HepG2 (cell line): ENCODE measurements around the gene PLBD2. TPM values are rescaled to one million over a fixed set of nuclear protein-coding genes. Genes with fewer than 3 reads are reported as not detected.
A peak's percentile ranks its signal among the peaks of the same experiment; 100 is the strongest.

Source experiments
- ARHGAP35 ChIP-seq: sonication (generic); formaldehyde crosslinking; IDR thresholded peaks from 2 replicates; pipeline ENCODE4 v1.9.0; 2022; ENCODE audit warnings: mild to moderate bottlenecking, inconsistent platforms, moderate library complexity, missing genetic modification reagents, borderline replicate concordance
- BORCS8-MEF2B ChIP-seq: sonication (generic); formaldehyde crosslinking; IDR thresholded peaks from 2 replicates; pipeline ENCODE4 v1.8.0; 2022; ENCODE audit warnings: mild to moderate bottlenecking, missing genetic modification reagents
- CREB3 ChIP-seq: sonication (generic); formaldehyde crosslinking; IDR thresholded peaks from 2 replicates; pipeline ENCODE4 v1.5.0; 2020; ENCODE audit warnings: missing genetic modification reagents
- DPF2 ChIP-seq: sonication (generic); formaldehyde crosslinking; IDR thresholded peaks from 2 replicates; pipeline ENCODE4 v1.4.0; 2020; ENCODE audit warnings: mild to moderate bottlenecking, low read depth, missing genetic modification reagents, borderline replicate concordance
- FOXC1 ChIP-seq: sonication (generic); formaldehyde crosslinking; IDR thresholded peaks from 2 replicates; pipeline ENCODE4 v1.8.0; 2022; ENCODE audit warnings: mild to moderate bottlenecking, missing genetic modification reagents, borderline replicate concordance
- FOXJ3 ChIP-seq: sonication (generic); formaldehyde crosslinking; IDR thresholded peaks from 2 replicates; pipeline ENCODE4 v1.4.0; 2020; ENCODE audit warnings: missing genetic modification reagents, mild to moderate bottlenecking, borderline replicate concordance
- HOXA3 ChIP-seq: sonication (generic); formaldehyde crosslinking; IDR thresholded peaks from 2 replicates; pipeline ENCODE4 v1.5.0; 2020; ENCODE audit warnings: missing genetic modification reagents
- MAZ ChIP-seq, 2 experiments: sonication (generic) in 1 of 2; formaldehyde crosslinking in 1 of 2; IDR thresholded peaks; 2 replicates each; pipeline versions ENCODE4 v1.5.0 to v1.6.1; 2012 to 2020; ENCODE audit warnings: low read depth in 2 of 2, mild to moderate bottlenecking in 2 of 2, borderline replicate concordance in 1 of 2, improper control_type of control experiment in 1 of 2, low read length in 1 of 2, missing genetic modification reagents in 1 of 2, moderate library complexity in 1 of 2
- MED13 ChIP-seq: sonication (generic); formaldehyde crosslinking; IDR thresholded peaks from 2 replicates; pipeline ENCODE4 v1.5.0; 2020; ENCODE audit warnings: missing genetic modification reagents
- NCOR1 ChIP-seq: fragments of 200-600 bp; sonication (generic); IDR thresholded peaks from 2 replicates; pipeline ENCODE4 v1.7.0; 2017; ENCODE audit warnings: antibody characterized with exemption, low read length, borderline replicate concordance
- NR2C2 ChIP-seq: sonication (generic); formaldehyde crosslinking; IDR thresholded peaks from 2 replicates; pipeline ENCODE4 v1.4.0; 2020; ENCODE audit warnings: missing genetic modification reagents, mild to moderate bottlenecking, moderate library complexity, borderline replicate concordance
- PHF21A ChIP-seq: sonication (generic); formaldehyde crosslinking; IDR thresholded peaks from 2 replicates; pipeline ENCODE4 v1.5.0; 2020; ENCODE audit warnings: mild to moderate bottlenecking, missing genetic modification reagents
- PRDM4 ChIP-seq: sonication (generic); formaldehyde crosslinking; IDR thresholded peaks from 2 replicates; pipeline ENCODE4 v1.9.0; 2021; ENCODE audit warnings: missing genetic modification reagents, borderline replicate concordance
- RBM22 ChIP-seq: fragments of 200-400 bp; formaldehyde crosslinking; optimal IDR thresholded peaks from 2 replicates; pipeline ENCODE3; 2017; ENCODE audit warnings: mild to moderate bottlenecking, low read length, moderate library complexity
- SALL1 ChIP-seq: sonication (generic); formaldehyde crosslinking; IDR thresholded peaks from 2 replicates; pipeline ENCODE4 v1.8.0; 2022; ENCODE audit warnings: mild to moderate bottlenecking, missing genetic modification reagents
- SRSF4 ChIP-seq: fragments of 200-400 bp; formaldehyde crosslinking; IDR thresholded peaks from one replicate; pipeline ENCODE4 v1.6.1; 2018; ENCODE audit warnings: mild to moderate bottlenecking, low read depth, low read length, moderate library complexity; ENCODE audit not compliant: poor library complexity, severe bottlenecking
- WIZ ChIP-seq: sonication (generic); formaldehyde crosslinking; IDR thresholded peaks from 2 replicates; pipeline ENCODE4 v1.5.1; 2020; ENCODE audit warnings: mild to moderate bottlenecking, missing genetic modification reagents
- XRCC5 ChIP-seq: fragments of 200-400 bp; formaldehyde crosslinking; optimal IDR thresholded peaks from 2 replicates; pipeline ENCODE3; 2017; ENCODE audit warnings: mild to moderate bottlenecking, low read length
- ZBTB4 ChIP-seq: sonication (generic); formaldehyde crosslinking; IDR thresholded peaks from 2 replicates; pipeline ENCODE4 v1.4.0; 2020; ENCODE audit warnings: missing genetic modification reagents, mild to moderate bottlenecking, borderline replicate concordance
- ZNF264 ChIP-seq: sonication (generic); formaldehyde crosslinking; IDR thresholded peaks from 2 replicates; pipeline ENCODE4 v1.4.0; 2020; ENCODE audit warnings: missing genetic modification reagents
- ZNF672 ChIP-seq: sonication (generic); formaldehyde crosslinking; IDR thresholded peaks from 2 replicates; pipeline ENCODE4 v1.8.1; 2022; ENCODE audit warnings: missing genetic modification reagents
- ZNF713 ChIP-seq: sonication (generic); formaldehyde crosslinking; IDR thresholded peaks from 2 replicates; pipeline ENCODE4 v1.4.0; 2020; ENCODE audit warnings: mild to moderate bottlenecking, missing genetic modification reagents
- ZSCAN30 ChIP-seq: sonication (generic); formaldehyde crosslinking; IDR thresholded peaks from 2 replicates; pipeline ENCODE4 v1.5.0; 2020; ENCODE audit warnings: mild to moderate bottlenecking, missing genetic modification reagents
- polyA plus RNA-seq, 8 experiments: library from polyadenylated mRNA; depleted of rRNA in 3 of 8; stranded (reverse) in 7 of 8; unstranded in 1 of 8; fragments of >200 nt; fragmentation: Illumina TruSeq in 4 of 8; extraction: Trizol in 4 of 8; gene quantifications; 2 replicates each; pipeline versions ENCODE4 v1.2.1 to v1.2.3, GENCODE V29; 2011 to 2016; ENCODE audit warnings: low read depth in 4 of 8, missing spikeins in 1 of 8, mixed read lengths in 1 of 8; ENCODE audit not compliant: insufficient read depth in 1 of 8
- total RNA-seq, 5 experiments: library from RNA; depleted of rRNA; stranded (reverse); fragments of >200 nt; fragmentation: Illumina TruSeq; extraction: Trizol; gene quantifications; 2 replicates each; pipeline ENCODE4 v1.2.3, GENCODE V29; 2016; ENCODE audit warnings: low read depth in 1 of 5

PLBD2 gene
- total and polyA plus RNA-seq, 2 of the 13 experiments (the other 11 are each of a cell fraction or from before 2014, with no cell fraction given), result 6.7 to 8.5 TPM

- TF ChIP-seq PRDM4 (CRISPR knock-in tag) (no peak), ARHGAP35 (CRISPR knock-in tag) (no peak), HOXA3 (CRISPR knock-in tag) (peak; percentile 34; the same call in 1 of the 2 replicates), NCOR1 (peak; percentile 46; the same call in 1 of the 2 replicates), XRCC5 (no peak), FOXC1 (peak; percentile 32; the same call in 1 of the 2 replicates), ZNF672 (CRISPR knock-in tag) (no peak; the same call in 1 of the 2 replicates), WIZ (no peak), MAZ (IDR thresholded peaks at IDR 0.05; ENCODE audit: borderline replicate concordance, low read depth, low read length) (no peak), MAZ (CRISPR knock-in tag; IDR thresholded peaks at IDR 0.05; ENCODE audit: low read depth) (no peak), ZSCAN30 (CRISPR knock-in tag) (no peak), SRSF4 (no peak), ZBTB4 (no peak), NR2C2 (peak; percentile 82), SALL1 (peak; percentile 46; the same call in 1 of the 2 replicates), DPF2 (CRISPR knock-in tag) (0 out of 2 replicates have a peak, but pooled peaks have one; percentile 29), MED13 (CRISPR knock-in tag) (no peak), PHF21A (CRISPR knock-in tag) (peak; percentile 77), CREB3 (CRISPR knock-in tag) (no peak), BORCS8-MEF2B (0 out of 2 replicates have a peak, but pooled peaks have one; percentile 55), ZNF264 (CRISPR knock-in tag) (no peak), ZNF713 (CRISPR knock-in tag) (no peak), RBM22 (no peak), FOXJ3 (CRISPR knock-in tag) (peak; percentile 56; the same call in 1 of the 2 replicates)
Observed at GRCh38 chr12:113418213-113418879, 60.0 kb downstream of the PLBD2 start (continued).
